ENCODE measurements around the gene LMO2. TPM values are rescaled to one million over a fixed set of nuclear protein-coding genes. Genes with fewer than 3 reads are reported as not detected.
"Not testable (repeated sequence)": the region's sequence is repeated elsewhere in the genome, so short reads cannot be mapped to it uniquely, and the experiment has no call there.

Gene LMO2
- total RNA-seq, 4 donors from 2014 or later = 8.4 to 37.4 (median 19.3) TPM

GRCh38 chr11:33847251-33847650 lies 44.6 kb downstream of the LMO2 start:
- no peaks in the 10 kb centered on the region for H3K4me1 ChIP-seq
- no peak overlapping the region for H3K27ac ChIP-seq
- WGBS, 2 donors = 63 to 83% methylated on average over 1 of the region's 1 CpG
- no peak for DNase-seq (ENCODE audit: low spot score in 2 of 2)
- H3K9me3 ChIP-seq = no peaks in the 10 kb centered on the region
- TF ChIP-seq POLR2A (IDR thresholded peaks at IDR 0.05) (no peak), EP300 (IDR thresholded peaks at IDR 0.05) (no peak), CTCF (IDR thresholded peaks at IDR 0.05) (no peak)
- no peaks in the 10 kb centered on the region for H3K36me3 ChIP-seq
- no peak overlapping the region for H3K4me3 ChIP-seq
- no peaks in the 10 kb centered on the region for H3K27me3 ChIP-seq

- Histone ChIP-seq H3K27ac (no peak overlapping the region), H3K36me3 (no peaks in the 10 kb centered on the region), H3K4me1 (no peaks in the 10 kb centered on the region), H3K9me3 (no peaks in the 10 kb centered on the region), H3K27me3 (no peaks in the 10 kb centered on the region), H3K4me3 (no peak overlapping the region)
- WGBS, 2 donors = 84% methylated on average over 6 of the region's 6 CpGs
- DNase-seq (ENCODE audit: low spot score in 2 of 2) = no peak
- TF ChIP-seq EP300 (IDR thresholded peaks at IDR 0.05) = no peak
- no peak for TF ChIP-seq CTCF (IDR thresholded peaks at IDR 0.05)
- TF ChIP-seq POLR2A (IDR thresholded peaks at IDR 0.05) = no peak
Measured at GRCh38 chr11:33844236-33844635, 47.6 kb downstream of the LMO2 start.

- Histone ChIP-seq H3K27ac (no peak overlapping the region), H3K9me3 (no peaks in the 10 kb centered on the region), H3K4me3 (no peak overlapping the region), H3K27me3 (no peaks in the 10 kb centered on the region), H3K4me1 (no peaks in the 10 kb centered on the region), H3K36me3 (no peaks in the 10 kb centered on the region)
- TF ChIP-seq EP300 (IDR thresholded peaks at IDR 0.05) (no peak), CTCF (IDR thresholded peaks at IDR 0.05) (no peak), POLR2A (IDR thresholded peaks at IDR 0.05) (no peak)
- DNase-seq (ENCODE audit: low spot score in 2 of 2) = no peak
- WGBS, 2 donors = 79 to 80% methylated on average over 4 of the region's 4 CpGs
Measured at GRCh38 chr11:33843018-33843417, 48.9 kb downstream of the LMO2 start.

- WGBS, 2 donors = 65 to 70% methylated on average over 13 of the region's 13 CpGs
- Histone ChIP-seq H3K27ac (no peak overlapping the region), H3K36me3 (no peaks in the 10 kb centered on the region), H3K27me3 (no peaks in the 10 kb centered on the region), H3K4me1 (no peaks in the 10 kb centered on the region), H3K4me3 (no peak overlapping the region), H3K9me3 (no peaks in the 10 kb centered on the region)
- TF ChIP-seq EP300 (IDR thresholded peaks at IDR 0.05) (no peak), POLR2A (IDR thresholded peaks at IDR 0.05) (no peak), CTCF (IDR thresholded peaks at IDR 0.05) (no peak)
- no peak for DNase-seq (ENCODE audit: low spot score in 2 of 2)
Measured at GRCh38 chr11:33842236-33842915, 49.5 kb downstream of the LMO2 start.

- 80% methylated on average over 3 of the region's 3 CpGs for WGBS, 2 donors
- not testable (repeated sequence) for DNase-seq (ENCODE audit: low spot score in 2 of 2); H3K4me1 ChIP-seq
Measured at GRCh38 chr11:33838234-33838633, 53.6 kb downstream of the LMO2 start.

GRCh38 chr11:33837334-33837733 lies 54.5 kb downstream of the LMO2 start:
- not testable (repeated sequence) for H3K27me3 ChIP-seq; H3K27ac ChIP-seq; H3K9me3 ChIP-seq; DNase-seq (ENCODE audit: low spot score in 2 of 2); H3K4me3 ChIP-seq; H3K4me1 ChIP-seq; H3K36me3 ChIP-seq
- WGBS, 2 donors = 88 to 90% methylated on average over 5 of the region's 5 CpGs

More at GRCh38 chr11:33838234-33838633, 53.6 kb downstream of the LMO2 start:
- H3K4me3 ChIP-seq, H3K27me3 ChIP-seq, H3K27ac ChIP-seq, H3K36me3 ChIP-seq, H3K9me3 ChIP-seq: not testable (repeated sequence)
